Mucosa of descending colon (tissue), 3 donors: ENCODE data around the gene SCGB1C1. TPM values are rescaled to one million over a fixed set of nuclear protein-coding genes. Genes with fewer than 3 reads are reported as not detected.

Experiments used
- ATAC-seq: fragments of 200-7000 bp; cut with Tn5 transposase; one replicate; pipeline ENCODE4 v1.9.1; 2020; ENCODE audit warnings: mild to moderate bottlenecking, moderate library complexity
- DNase-seq, 3 donors: peaks; one replicate each; pipeline ENCODE4 v3.0.0-alpha.2; 2020
- H3K36me3 ChIP-seq: fragments of 200-600 bp; one replicate; pipeline ENCODE4 v1.8.0; 2021; ENCODE audit warnings: low read depth, mild to moderate bottlenecking
- H3K4me1 ChIP-seq: fragments of 200-600 bp; one replicate; pipeline ENCODE4 v1.8.0; 2021; ENCODE audit warnings: low read depth, mild to moderate bottlenecking
- H3K4me3 ChIP-seq: fragments of 200-600 bp; one replicate; pipeline ENCODE4 v1.8.0; 2021; ENCODE audit warnings: mild to moderate bottlenecking
- H3K9me3 ChIP-seq: fragments of 200-600 bp; one replicate; pipeline ENCODE4 v1.8.0; 2021; ENCODE audit warnings: mild to moderate bottlenecking
- intact Hi-C, 2 donors: fragments of 100-400 bp; cut with DNase I in 1 of 2; cut with micrococcal nuclease in 1 of 2; formaldehyde crosslinking; loops; one replicate each; pipeline versions ENCODE4 v1.11.0 to v1.11.1; 2022; cut with DNase I, micrococcal nuclease
- total RNA-seq, 3 donors: library from RNA; stranded (reverse); fragmentation: NEBNext Ultra II Directional in 2 of 3; extraction: Animal tissue kit (Norgen Biotek cat#: 25700) in 2 of 3; gene quantifications; one replicate each; pipeline versions ENCODE4 v1.2.1 to v1.2.4, GENCODE V29; 2021 to 2023
- TF ChIP-seq, protein P1 (sequence below): fragments of 200-600 bp; IDR thresholded peaks from one replicate; pipeline ENCODE4 v1.8.0; 2022; ENCODE audit warnings: antibody characterized with exemption, mild to moderate bottlenecking
- donor health status: DM: no; HTN: no; CAD: no; lungs with moderate emphysema.
- donor health status: DM: no; HTN: no; CAD: no.
- donor health status: DM: no; HTN: yes; CAD: no.

SCGB1C1 gene
- total RNA-seq, 3 donors from 2014 or later, result not detected

DNA sequence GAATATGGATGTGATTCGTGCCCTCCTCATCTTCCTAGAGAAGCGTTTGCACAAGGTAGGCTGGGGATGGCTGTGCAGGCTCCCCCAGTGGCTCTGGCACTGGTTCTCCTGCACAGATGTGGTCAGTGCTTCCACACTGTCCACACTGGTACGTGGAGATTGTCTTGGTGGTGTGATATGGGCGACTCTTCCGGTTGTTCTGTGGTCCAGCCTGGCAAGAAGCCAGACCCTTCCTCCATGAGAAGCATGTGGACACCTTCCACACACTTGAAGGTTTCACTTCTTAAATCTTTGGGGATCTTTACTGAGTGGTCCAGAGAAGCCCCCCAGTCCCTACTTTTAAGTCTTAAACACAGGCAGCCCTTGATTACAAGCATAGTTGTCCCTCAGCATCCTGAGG, 18.4 kb downstream of the SCGB1C1 start:
- no peak for DNase-seq
- Histone ChIP-seq H3K4me3 (no peak overlapping the region), H3K9me3 (no peaks in the 10 kb centered on the region), H3K36me3 (peaks cover 7% of the 10 kb centered on the region), H3K4me1 (peaks cover 9% of the 10 kb centered on the region)
- TF ChIP-seq, protein P1, sequence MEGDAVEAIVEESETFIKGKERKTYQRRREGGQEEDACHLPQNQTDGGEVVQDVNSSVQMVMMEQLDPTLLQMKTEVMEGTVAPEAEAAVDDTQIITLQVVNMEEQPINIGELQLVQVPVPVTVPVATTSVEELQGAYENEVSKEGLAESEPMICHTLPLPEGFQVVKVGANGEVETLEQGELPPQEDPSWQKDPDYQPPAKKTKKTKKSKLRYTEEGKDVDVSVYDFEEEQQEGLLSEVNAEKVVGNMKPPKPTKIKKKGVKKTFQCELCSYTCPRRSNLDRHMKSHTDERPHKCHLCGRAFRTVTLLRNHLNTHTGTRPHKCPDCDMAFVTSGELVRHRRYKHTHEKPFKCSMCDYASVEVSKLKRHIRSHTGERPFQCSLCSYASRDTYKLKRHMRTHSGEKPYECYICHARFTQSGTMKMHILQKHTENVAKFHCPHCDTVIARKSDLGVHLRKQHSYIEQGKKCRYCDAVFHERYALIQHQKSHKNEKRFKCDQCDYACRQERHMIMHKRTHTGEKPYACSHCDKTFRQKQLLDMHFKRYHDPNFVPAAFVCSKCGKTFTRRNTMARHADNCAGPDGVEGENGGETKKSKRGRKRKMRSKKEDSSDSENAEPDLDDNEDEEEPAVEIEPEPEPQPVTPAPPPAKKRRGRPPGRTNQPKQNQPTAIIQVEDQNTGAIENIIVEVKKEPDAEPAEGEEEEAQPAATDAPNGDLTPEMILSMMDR, result no peak
- intact Hi-C loops, result no loop called here
- ATAC-seq, result no peak

DNA sequence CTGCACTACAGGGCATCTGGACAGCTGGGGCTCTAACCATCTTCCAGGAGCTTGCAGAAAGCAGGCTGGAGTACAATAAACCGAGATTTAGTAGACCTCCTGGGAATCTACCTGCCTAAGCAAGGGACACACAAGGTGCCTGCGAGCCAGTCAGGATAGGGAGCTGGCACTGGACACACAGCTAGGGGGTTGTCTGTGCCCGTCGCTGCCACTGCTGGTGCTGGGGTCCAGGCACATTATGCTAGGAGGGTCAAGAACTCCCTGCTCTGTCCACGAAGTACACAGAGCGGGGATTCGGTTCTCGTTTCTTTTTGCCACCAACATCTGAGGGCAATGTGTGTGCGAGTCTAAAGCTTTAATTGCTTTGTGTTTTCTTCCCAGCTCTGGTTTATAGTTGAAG, 18.9 kb downstream of the SCGB1C1 start:
- Histone ChIP-seq H3K36me3 (peaks cover 7% of the 10 kb centered on the region), H3K9me3 (no peaks in the 10 kb centered on the region), H3K4me3 (no peak overlapping the region), H3K4me1 (peaks cover 9% of the 10 kb centered on the region)
- intact Hi-C loops, result no loop called here
- TF ChIP-seq, protein P1, result no peak
- ATAC-seq (no peak), DNase-seq (peak in 1 of 3 donors; percentile 42)

DNA sequence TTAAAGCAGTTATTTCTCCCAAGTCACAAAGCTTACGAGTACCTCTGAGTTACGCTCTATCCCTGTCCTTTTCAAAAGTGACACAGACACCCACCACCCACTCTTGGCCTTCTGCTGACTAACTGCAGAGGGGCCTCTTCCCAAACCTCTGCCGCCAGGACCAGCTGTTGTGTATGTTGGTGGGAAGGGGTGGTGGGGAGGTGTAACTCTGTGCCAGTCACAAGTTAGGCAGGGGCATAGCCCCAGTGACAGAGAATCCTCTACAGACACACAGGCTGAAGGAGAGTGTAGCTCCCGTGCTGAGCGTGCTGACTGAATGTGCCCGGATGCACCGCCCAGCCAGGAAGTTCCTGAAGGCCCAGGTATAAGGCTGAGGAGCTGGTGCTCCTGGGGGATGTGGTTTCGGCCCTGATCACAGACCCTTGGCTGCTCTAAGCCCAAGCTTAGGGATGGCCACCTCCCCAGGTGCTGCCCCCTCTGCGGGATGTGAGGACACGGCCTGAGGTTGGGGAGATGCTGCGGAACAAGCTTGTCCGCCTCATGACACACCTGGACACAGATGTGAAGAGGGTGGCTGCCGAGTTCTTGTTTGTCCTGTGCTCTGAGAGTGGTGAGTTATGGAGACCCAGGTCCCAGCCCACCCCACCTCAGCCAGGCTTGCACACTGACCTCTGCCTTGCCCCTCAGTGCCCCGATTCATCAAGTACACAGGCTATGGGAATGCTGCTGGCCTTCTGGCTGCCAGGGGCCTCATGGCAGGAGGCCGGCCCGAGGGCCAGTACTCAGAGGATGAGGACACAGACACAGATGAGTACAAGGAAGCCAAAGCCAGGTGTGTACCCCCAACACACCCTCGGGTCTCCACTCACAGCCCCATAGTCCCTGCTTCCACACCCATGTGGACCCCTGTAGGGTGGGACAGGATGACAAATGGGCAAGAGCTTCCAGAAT, 19.5 kb downstream of the SCGB1C1 start:
- Histone ChIP-seq H3K4me1 (peaks cover 9% of the 10 kb centered on the region), H3K4me3 (no peak overlapping the region), H3K36me3 (peaks cover 7% of the 10 kb centered on the region), H3K9me3 (no peaks in the 10 kb centered on the region)
- intact Hi-C loops, result no loop called here
- DNase-seq (peak in 1 of 3 donors; percentile 36), ATAC-seq (no peak)
- TF ChIP-seq, protein P1, result no peak

- TF ChIP-seq, protein P1, result no peak
- intact Hi-C loops, result no loop called here
- no peak for DNase-seq
- no peaks in the 10 kb centered on the region for H3K9me3 ChIP-seq
- no peak for ATAC-seq
- peaks cover 9% of the 10 kb centered on the region for H3K4me1 ChIP-seq
- H3K4me3 ChIP-seq, result no peak overlapping the region
- H3K36me3 ChIP-seq, result peaks cover 7% of the 10 kb centered on the region
Measured at GRCh38 chr11:213111-213510, 20.2 kb downstream of the SCGB1C1 start.

- H3K4me3 ChIP-seq, result no peak overlapping the region
- TF ChIP-seq, protein P1, result no peak
- DNase-seq (no peak), ATAC-seq (no peak)
- intact Hi-C loops, result no loop called here
- H3K36me3 ChIP-seq, result peaks cover 7% of the 10 kb centered on the region
- peaks cover 9% of the 10 kb centered on the region for H3K4me1 ChIP-seq
- H3K9me3 ChIP-seq, result no peaks in the 10 kb centered on the region
Measured at GRCh38 chr11:214083-214482, 21.2 kb downstream of the SCGB1C1 start.
